GM13977 (cell line): Measurements from ENCODE around the gene SLC7A7.
"Not testable (repeated sequence)": the region's sequence is repeated elsewhere in the genome, so short reads cannot be mapped to it uniquely, and the experiment has no call there.

ENCODE experiments used
- DNase-seq: peaks from one replicate; pipeline ENCODE4 v3.0.0; 2012; ENCODE audit warnings: low spot score
- CTCF ChIP-seq: IDR thresholded peaks from 2 replicates; pipeline ENCODE4 v1.5.1; 2012; ENCODE audit warnings: mild to moderate bottlenecking, control low read depth; ENCODE audit not compliant: insufficient read depth; ENCODE audit errors: extremely low read depth, missing control alignments
- in situ Hi-C: fragments of 300-500 bp; cut with MboI; formaldehyde crosslinking; loops from one replicate; pipeline ENCODE4 v1.12.0; 2022; ENCODE audit warnings: low sequenced_read_pairs, low pct_unique_long_range_greater_than_20kb, mixed read lengths, inconsistent platforms; ENCODE audit not compliant: unreplicated experiment

The SLC7A7 gene

DNA sequence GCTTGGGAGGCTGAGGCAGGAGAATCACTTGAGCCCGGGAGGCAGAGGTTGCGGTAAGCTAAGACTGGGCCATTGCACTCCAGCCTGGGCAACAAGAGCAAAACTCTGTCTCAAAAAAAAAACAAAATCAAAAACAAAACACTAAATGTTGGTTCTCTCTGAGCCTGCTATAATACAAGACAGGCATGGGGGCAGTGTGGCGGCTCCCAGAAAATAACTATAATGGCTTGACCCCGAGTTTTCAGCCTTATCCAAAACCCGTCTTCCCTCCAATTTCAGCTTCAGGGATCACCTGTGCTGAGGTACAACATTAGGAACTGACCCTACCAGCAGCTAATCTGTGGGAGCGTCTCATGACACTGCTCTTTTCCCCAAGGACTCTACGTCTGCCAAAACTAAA, 862 bp downstream of the SLC7A7 start:
- in situ Hi-C loops, result no loop called here

GRCh38 chr14:22813145-22813544, 2.1 kb downstream of the SLC7A7 start:
- DNase-seq, result no peak
- in situ Hi-C loops, result no loop called here
- TF ChIP-seq CTCF, result no peak

More for the DNA sequence above, 862 bp downstream of the SLC7A7 start:
- no peak for TF ChIP-seq CTCF
- DNase-seq, result no peak

DNA sequence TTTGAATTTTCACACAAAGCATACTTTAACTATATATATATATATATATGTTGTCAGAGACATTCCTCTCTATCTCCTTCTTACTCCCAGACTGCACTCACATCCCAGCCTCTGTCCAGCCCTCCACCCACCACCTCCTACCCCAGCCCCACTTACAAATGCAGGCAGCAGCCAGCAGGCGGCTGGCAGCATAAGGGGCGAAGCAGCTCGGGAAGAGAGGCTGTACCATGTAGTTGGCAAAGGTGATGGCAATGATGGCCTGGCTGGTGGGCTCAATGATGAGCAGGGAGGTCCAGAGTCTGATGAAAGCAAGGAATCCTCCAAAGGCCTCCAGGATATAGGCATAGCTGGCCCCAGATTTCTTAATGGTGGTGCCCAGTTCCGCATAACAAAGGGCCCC, 2.5 kb downstream of the SLC7A7 start:
- in situ Hi-C loops, result no loop called here
- TF ChIP-seq CTCF, result no peak
- no peak for DNase-seq

- DNase-seq, result peak; percentile 32
- in situ Hi-C loops, result no loop called here
- TF ChIP-seq CTCF, result no peak
Measured at GRCh38 chr14:22811722-22812121, 3.5 kb downstream of the SLC7A7 start.

GRCh38 chr14:22808388-22809209, 6.6 kb downstream of the SLC7A7 start:
- in situ Hi-C loops, result no loop called here
- no peak for DNase-seq
- no peak for TF ChIP-seq CTCF

DNA sequence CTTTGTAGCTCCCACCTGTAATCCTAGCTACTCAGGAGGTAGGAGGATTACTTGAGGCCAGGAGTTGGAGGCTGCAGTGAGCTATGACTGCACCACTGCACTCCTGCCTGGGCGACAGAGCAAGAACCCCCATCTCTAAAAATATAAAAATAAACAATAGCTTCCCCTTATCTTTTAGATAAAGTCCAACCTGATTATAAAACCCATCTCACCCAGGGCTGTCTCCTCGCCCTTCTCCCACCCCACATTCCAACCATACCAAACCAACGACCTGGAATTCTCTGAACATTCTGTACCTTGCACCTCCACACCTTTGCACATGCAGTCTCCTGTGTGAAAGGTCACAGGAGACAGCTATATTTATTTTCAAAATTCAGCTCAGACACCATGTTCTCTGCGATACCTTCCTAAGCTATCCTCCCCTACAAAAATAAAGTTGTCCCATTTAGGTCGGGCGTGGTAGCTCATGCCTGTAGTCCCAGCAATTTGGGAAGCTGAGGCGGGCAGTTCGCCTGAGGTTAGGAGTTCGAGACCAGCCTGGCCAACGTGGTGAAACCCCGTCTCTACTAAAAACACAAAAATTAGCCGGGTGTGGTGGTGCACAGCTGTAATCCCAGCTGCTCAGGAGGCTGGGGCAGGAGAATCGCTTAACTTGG, 7.7 kb downstream of the SLC7A7 start:
- DNase-seq, result no peak
- TF ChIP-seq CTCF, result no peak
- in situ Hi-C loops, result no loop called here

DNA sequence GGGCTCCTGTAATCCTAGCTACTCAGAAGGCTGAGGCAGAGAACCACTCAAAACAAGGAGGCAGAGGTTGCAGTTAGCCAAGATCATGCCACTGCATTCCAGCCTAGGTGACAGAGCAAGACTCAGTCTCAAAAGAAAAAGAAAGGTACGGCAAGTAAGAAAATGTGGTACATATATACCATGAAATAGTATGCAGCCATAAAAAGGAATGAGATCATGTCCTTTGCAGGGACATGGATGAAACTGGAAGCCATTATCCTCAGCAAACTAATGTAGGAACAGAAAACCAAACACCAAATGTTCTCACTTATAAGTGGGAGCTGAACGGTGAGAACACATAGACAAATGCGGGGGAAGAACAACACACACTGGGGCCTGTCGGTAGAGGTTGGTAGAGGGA, 10.0 kb downstream of the SLC7A7 start:
- in situ Hi-C loops, DNase-seq: not testable (repeated sequence)
